ENCODE results near the gene SSR2. TPM values are rescaled to one million over a fixed set of nuclear protein-coding genes. Genes with fewer than 3 reads are reported as not detected.
"Not testable (repeated sequence)": the region's sequence is repeated elsewhere in the genome, so short reads cannot be mapped to it uniquely, and the experiment has no call there.

The SSR2 gene
- total RNA-seq, 1 donor from 2014 or later, result 179 TPM

DNA sequence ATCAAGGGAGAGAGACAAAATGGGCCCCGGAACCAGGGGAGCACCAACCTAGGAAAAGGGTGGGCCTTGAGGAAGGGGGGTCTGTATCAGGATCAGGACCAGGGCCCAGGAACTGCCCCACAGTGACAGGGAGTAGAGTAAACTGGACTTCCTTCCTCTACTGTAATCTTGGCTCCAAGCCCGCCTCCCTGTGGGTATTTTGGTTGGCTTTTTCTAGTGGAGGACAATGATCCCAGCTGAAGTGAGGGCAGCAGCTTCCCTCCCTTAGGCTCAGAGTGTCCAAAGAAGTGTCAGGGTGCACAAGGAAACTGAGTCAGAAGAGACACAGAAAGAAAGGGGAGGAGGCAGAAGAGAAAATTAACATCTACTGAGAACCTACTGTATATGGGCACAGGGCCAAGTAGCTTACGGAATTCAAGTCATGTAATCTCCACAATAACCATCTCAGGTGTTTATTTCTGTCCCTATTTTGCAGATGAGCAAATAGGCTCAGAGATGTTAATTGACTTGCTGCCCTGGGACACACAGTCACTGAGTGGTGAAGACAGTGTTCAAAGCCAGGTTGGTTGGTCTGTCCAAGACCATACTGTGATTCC lies 28.0 kb upstream of the SSR2 start:
- no peak for DNase-seq (ENCODE audit: low spot score)

DNA sequence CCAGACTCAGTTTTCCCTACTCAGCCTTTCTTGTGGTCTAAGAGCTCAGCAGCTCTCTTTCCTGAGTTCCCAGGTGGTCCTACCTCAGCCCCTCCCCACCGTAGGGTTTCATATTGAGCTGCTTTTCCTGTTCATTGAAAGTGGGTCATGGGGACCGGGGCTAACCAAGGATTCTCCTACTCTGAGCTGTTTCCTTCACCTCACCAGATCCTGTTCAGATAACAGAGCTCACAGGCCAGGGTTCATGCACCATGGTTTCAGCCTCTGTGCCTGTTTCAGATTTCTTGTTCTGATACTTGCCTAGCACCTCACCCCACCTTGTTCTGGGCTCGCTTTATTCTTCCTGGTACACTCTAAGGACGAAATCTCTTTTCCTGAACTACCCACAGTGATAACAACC lies 24.3 kb upstream of the SSR2 start:
- no peak for DNase-seq (ENCODE audit: low spot score)

DNA sequence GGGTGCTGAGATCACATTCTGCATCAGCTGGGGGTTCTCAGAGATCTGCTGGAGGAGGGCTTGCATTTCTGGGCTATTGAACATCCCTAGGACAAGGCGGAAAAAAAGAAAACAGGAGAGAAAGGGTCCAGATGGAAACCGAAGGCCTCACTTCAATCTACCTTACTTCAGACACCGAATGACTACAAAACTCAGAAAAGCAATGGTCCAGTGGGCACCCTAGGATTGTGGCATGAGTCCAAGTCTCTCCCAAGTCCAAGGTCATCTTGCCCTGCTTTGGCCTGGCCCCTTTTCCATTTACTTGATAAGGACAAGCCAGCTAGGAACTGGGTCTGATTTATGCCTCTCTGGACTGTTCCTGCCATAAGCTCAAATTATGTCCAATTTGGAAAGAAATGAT lies 22.1 kb upstream of the SSR2 start:
- DNase-seq (ENCODE audit: low spot score), result no peak

DNA sequence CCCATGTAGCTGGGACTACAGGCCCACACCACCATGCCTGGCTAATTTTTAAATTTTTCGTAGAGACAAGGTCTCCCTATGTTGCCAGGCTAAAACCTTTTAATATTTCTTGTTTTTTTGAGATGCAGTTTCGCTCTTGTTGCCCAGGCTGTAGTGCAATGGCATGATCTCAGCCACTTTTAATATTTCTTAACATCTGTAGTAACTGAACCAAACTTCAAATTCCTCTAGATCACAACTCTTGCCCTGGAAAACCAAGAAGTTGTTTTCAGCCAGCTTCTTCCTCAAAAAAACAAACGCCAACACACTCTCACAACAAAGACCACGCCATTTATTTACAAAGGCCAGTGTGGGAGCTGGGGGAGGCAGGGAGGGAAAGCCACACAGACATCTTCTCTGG lies 14.2 kb upstream of the SSR2 start:
- DNase-seq (ENCODE audit: low spot score), result not testable (repeated sequence)

DNA sequence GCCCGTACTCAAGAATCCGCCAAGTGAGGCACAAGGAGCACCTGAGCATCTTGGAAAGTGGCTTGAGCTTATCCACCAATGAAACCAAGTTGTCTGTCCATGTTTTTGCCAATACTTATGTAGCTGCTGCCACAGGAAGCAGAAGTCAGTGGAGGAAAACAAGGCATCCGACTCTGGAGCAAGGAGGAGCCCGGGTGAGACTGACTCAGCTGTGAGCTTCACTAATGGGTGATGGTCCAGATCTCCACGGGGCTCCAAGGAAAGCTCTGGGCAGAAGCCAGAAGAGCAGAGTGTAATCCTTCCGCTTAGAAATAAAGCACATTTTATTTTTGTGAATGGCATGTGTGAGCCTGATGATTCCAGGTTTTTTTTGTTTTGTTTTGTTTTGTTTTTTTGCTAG lies 12.3 kb upstream of the SSR2 start:
- DNase-seq (ENCODE audit: low spot score), result no peak

DNA sequence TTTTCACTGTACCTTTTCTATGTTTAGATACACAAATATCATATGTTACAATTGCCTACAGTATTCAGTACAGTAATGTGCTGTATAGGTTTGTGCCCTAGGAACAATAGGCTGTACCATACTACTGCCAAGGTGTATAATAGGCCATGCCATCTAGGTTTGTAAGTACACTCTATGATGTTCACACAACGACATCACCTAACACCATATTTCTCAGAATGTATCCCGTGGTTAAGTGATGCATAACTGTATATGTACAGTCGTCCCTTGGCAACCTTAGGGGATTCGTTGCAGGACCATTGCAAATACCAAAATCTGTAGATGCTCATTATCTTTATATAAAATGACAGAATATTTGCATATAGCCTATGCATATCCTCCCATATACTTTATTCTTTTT lies 5.8 kb upstream of the SSR2 start:
- DNase-seq (ENCODE audit: low spot score), result no peak

DNA sequence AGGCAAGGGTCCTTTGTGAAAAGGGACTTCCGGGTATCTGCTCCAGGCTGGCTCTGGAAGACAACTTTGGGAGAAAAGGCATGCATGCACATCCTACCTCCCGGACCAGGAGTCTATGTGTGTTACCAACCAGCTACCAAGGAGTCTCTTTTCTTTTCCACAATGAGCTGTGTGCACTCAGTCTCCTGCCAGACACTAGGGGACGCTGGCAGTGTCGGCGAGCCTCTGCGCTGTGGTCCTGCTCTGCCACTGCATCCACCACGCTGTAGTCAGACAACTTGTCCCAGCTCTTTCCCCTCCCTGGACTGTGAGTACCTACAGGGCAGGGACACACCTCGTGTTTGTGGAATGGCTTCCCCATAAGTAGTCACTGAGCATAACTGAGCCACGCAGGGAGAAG lies 5.1 kb upstream of the SSR2 start:
- no peak for DNase-seq (ENCODE audit: low spot score)

DNA sequence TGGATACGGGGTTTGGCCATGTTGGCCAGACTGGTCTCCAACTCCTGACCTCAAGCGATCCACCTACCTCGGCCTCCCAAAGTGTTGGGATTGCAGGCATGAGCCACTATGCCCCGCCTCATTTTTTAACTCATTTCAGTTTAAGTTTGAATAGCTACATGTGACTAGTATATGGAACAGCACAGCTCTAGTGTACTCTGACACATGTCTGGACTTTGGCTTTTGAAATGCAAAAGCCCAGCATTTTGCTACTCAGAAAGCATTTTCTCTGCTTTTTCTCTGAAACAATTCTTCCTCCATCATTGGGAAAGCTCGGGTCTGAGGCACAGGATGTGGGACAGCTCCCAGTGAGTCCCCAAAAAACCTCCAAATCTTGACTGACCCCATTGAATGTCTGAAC lies 4.0 kb upstream of the SSR2 start:
- DNase-seq (ENCODE audit: low spot score), result no peak

DNA sequence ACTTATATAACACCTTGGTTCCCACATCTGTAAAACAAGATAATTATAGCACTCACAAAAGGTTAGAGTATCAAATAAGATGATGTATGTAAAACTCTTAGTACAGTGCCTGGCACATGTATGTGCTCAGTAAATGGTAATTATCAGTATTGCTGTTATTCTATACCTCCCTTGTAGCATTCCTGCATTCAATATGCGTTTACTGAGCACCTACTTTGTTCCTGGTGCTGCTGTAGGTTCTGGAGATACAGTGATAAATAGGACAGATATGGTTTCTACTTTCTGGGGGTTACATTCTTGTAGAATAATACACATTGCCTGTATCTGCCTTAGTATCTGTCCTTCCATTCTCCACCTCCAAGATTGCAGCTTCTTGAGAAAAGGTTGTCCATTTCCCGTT lies 1.2 kb upstream of the SSR2 start:
- DNase-seq (ENCODE audit: low spot score), result no peak

DNA sequence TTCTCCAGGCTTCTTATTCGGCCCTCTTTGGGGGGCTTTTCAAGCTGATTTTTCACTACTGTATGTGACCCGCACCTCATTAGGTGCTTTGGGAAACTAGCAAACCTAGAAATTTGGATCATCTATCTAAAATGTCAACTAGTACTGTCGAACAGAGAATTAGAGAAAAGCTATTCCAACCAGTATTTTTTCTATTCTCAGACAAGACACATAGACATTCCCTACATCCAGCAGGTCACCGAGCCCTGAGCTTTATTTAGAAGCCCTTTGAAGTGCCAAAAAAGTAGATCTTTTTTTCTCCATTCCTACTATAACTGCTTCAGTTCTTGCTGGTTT lies 310 bp upstream of the SSR2 start:
- no peak for DNase-seq (ENCODE audit: low spot score)

DNA sequence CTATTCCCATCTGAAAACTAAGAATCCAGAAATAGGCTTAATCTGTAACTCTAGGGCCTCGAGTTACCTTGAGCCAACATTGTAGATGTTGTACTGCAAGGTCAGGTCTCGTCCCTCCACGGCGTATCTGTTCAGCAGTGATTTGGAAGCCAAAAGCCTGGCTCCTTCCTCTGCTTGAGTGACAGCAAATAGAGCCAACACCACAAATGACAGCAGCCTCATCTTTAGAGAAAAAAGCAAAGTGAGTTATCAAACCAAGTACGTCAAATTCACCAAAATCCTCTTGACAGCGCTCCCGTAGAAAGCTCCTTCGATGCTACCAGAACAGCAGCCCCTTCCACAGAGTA lies 832 bp downstream of the SSR2 start:
- no peak for DNase-seq (ENCODE audit: low spot score)

DNA sequence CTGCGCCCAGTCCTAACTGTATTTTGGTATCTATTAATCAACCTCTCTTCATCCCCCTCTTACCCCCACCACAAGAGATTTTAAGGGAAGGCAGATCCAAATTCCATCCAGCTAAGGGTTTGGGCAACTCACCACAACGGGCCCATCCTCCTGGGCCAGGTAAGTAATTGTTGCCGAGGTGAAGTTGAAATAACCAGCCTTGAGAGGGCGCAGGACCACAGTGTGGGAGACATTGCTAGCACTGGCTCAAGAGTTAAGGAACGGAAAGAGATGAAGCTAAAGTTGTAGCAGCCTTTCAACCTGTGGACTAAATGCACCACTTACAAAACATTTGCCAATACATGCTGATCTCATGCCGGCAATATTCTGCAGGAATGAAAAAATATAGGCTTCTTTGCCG lies 5.9 kb downstream of the SSR2 start:
- DNase-seq (ENCODE audit: low spot score), result no peak

DNA sequence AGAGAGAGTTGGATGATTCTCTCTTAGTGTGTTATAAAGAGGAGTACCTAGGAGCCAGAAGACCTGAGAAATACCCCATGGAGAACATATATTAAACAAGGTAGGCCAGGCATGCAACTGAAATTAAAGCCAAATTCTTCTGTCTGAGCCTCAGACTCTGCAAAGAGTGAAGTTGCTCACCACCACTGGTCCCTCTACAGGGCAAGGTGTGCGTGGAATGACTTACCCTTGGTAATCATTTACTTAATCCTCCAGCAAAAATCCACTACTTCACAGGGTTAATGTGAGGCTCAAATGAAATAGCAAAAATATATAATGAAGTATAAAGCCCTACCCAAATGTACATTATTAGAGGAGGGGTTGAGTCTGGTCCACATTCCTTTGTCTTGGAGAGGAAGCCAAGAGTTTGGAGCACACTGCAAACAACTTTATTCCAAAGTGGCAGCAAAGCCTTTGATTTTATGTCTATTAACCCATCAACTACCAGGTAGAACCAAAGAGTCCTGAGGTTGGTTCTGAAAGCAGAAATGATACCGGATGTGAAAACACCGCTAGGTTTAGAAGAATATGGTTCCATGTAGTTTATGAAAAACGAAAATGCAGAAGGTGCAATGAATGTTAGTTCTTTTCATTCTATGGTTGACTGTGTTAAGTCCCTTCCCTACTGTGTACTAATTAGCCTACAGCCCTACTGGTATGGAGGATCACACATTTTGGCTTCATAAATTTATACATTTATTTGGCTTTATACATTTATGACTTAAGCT lies 8.5 kb downstream of the SSR2 start:
- DNase-seq (ENCODE audit: low spot score), result no peak

DNA sequence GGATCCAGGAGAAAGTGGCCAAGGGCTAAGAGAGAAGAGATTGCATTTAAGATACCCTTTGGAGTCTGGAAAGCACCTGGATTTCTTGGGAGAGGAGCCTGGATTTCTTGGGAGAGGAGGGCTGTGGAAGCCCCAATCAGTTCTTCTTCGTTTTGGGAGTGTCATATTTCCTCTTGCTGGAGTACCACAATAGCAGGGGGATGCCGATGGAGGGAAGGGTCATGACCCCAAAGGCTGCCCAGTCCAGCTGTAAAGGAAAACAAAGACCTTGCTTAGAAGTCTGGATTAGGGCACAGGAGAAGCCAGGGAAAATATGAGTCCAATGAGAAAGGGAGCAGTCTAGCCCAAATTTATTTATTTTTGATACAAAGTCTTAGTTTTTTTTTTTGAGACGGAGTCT lies 11.3 kb downstream of the SSR2 start:
- DNase-seq (ENCODE audit: low spot score), result no peak

DNA sequence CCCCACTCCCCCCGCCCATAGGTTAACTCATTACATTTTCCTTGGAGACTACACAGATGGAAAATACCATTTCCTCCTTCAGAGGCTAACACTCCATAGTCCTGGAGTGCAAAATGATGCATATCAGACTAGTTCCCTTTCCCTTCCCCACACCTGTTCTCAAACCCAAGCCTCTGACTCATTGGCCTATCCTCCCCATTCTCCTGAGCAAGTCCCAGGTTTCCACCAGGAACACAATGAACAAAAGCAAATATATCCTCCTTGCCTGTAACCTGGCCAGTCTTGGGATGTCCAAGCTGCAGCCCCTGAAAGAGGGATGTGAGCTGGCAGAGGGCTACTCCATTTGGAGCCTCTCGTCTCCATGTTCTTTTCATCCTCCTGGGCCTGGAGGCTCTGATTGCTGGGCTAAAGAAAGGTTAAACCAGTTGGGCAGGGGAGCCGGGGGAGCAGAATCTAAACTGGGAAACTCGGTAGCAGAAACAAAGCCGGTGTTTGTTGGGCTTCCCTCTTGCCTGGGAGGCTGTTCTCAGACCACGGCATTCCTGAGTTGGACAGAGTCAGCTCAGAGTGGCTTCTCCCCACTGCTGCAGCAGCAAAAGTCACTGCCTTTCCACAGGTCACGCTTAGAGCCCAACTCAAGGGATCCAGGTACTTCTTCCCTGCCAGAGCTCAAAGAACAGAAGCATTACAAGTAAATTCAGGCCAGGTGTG lies 13.9 kb downstream of the SSR2 start:
- DNase-seq (ENCODE audit: low spot score), result no peak

DNA sequence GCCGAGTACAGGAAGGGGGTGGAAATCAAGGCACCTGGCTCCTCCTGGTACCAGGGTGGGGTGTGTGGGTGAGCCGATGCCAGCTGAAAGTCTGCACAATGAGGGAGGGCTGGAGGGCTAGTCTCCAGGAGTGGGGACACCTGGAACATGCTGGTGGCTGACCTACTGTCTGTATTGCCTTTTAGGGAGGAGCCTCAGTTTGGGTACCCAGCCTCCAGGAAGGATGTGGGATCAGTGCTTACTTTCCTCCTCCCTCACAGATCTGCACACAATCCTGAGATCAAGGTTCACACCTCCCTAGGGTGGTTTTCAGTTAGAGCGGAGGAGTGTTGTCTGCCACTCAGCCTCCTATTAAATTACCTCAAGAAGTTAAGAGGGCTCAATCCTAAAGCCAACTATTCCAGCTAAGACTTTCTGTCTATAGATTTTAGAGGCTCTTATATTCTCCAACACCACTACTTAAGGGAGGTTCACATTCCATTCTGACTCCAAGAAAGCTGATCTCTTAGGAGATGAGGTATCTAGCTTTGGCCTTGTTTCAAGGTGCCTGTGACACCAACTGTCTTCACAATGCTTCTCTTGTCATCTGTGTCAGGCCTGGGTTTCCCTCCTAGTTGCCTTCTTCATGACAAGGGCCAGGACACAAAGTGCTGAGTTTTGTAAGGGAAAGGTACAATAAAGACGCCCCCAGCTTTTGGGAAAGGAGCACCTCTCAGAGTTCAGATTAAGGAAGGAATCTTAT lies 15.7 kb downstream of the SSR2 start:
- DNase-seq (ENCODE audit: low spot score), result no peak

DNA sequence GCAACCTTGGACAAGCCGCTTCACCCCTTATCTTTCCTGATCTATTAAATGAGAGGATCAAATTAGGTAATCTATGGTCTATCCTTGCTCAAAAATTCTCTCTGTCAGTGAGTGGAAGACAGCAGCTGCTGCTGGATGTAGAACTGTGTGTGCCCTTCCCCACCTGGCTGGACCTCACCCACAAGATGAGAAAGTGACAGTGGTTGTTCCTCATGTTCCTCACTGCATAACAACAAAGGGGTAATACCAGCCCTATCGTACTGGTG lies 16.9 kb downstream of the SSR2 start:
- no peak for DNase-seq (ENCODE audit: low spot score)

DNA sequence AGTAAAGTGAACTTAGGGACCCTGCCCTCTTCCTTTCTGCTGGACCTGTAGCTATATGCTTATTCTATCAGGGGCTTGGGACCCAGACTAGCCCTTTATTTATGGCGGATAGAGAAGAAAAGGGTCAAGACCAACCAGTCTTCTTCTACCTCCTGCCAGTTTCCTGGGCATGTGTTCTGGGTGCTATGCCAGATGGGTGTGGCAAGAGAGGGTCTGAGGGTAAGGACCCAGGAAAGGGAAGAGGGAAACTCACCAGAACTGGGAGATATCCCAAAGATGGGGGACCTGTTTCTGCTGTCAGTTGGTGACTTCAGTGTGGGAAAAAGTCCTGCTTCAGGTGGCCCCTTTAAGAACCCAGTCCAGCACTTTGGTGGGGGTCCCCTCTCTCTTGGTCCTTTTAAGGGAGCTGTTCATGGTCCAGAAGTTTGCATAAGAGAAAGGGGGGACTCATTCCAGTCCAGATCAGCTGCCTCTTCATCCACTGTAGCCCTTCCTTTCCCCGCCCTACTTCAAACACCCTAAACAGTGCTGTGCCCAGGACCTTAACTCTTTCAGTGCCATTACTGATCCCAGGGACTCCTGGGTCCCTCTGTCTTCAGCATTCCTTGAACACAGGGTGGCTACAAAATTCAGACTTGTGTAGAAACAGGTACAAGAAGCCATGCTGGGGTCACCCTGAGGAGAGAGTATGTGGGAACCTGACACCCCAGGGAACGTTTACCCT lies 18.4 kb downstream of the SSR2 start:
- DNase-seq (ENCODE audit: low spot score), result no peak

DNA sequence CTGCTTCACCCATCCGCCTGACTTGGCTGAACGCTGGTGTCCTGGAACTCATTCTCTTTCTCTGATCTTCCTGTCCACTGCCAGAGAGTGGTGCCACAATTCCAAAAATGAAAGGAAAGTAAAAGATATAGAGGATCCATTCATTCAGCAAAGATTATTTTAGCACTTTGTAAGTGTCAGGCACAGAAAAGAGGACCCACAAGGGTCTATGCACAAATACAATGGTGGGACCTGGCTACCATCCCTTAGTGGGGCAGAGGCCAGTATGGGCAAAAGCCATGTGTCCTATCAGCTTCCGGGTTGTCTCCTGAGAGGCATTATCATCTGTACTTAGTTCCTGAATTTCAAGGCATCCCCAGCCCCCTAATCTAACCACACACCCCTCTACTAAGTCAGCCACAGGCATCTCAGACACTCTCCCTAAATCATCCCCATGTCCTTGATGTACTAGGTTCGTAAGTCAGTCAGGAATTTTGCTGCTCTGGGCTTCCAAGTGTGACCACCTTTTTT lies 19.0 kb downstream of the SSR2 start:
- DNase-seq (ENCODE audit: low spot score), result no peak

DNA sequence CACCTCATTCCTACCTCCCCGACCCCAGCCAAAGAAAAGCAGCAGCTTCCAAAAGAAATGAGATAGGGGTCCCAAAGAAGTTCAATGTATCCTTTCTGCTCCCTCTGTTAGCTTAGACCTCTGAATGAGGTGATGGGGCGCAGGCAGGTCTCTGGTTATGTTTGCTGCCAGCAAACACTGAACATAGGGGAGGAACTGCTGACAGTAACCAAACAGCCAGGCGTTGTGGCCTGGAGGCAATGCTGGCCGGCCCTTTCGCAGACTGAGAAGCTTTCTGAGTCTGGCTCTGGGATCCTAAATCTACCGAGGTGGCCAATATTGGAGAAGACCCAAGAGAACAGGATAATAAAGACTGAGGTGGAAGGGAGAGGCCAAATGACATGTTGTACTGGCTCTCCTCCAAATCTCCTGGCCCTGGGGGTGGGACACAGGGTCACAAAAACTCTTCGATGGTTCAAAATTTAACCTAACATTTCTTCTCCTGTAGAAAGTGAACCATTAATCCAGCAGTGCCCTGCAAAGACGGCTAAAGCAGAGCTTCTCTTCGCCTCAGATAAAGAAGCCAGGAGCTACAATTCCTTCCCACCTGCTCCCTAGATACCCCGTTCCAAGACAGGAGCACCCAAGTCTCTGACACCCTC lies 19.6 kb downstream of the SSR2 start:
- no peak for DNase-seq (ENCODE audit: low spot score)

DNA sequence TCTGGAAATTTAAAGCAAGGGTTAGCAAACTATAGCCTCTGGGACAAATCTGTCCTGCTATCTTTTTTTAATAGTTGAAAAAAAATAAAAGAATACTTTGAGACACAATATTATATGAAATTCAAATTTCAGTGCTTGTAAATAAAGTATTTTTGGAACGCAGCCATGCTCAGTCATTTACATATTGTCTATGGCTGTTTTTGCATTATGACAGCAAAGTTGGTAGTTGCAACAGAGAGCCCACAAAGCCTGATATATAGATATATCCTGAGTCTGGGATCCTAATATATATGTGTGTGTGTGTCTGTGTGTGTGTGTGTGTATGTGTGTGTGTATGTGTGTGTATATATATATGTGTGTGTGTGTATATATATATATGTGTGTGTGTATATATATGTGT lies 20.8 kb downstream of the SSR2 start:
- no peak for DNase-seq (ENCODE audit: low spot score)

Data from mesenteric fat pad (tissue), 1 donor.